Endometrial microvascular endothelial cells (primary cell): ENCODE results near the gene ANKLE2. TPM values are rescaled to one million over a fixed set of nuclear protein-coding genes. Genes with fewer than 3 reads are reported as not detected.
"Not testable (repeated sequence)": the region's sequence is repeated elsewhere in the genome, so short reads cannot be mapped to it uniquely, and the experiment has no call there.

Experiments used
- in situ Hi-C: cut with HindIII; loops from 2 replicates; pipeline ENCODE4 v1.10.0; 2017; ENCODE audit warnings: low sequenced_read_pairs, low pct_unique_long_range_greater_than_20kb; ENCODE audit errors: inconsistent ontology term
- total RNA-seq: library from RNA; depleted of rRNA; stranded (reverse); fragments of >200 nt; gene quantifications from one replicate; pipeline ENCODE4 v1.2.3, GENCODE V29; 2015; ENCODE audit errors: inconsistent ontology term

ANKLE2 gene
- total RNA-seq, 1 donor from 2014 or later, result 70.0 TPM

- in situ Hi-C loops, result no loop called here
Observed at GRCh38 chr12:132754160-132754932, 7.3 kb downstream of the ANKLE2 start.

GRCh38 chr12:132753670-132754069 lies 8.0 kb downstream of the ANKLE2 start:
- in situ Hi-C loops, result not testable (repeated sequence)

- in situ Hi-C loops, result no loop called here
Observed at GRCh38 chr12:132748319-132748718, 13.3 kb downstream of the ANKLE2 start.

- in situ Hi-C loops, result no loop called here
Observed at GRCh38 chr12:132747896-132748295, 13.7 kb downstream of the ANKLE2 start.

GRCh38 chr12:132747395-132747794 lies 14.2 kb downstream of the ANKLE2 start:
- in situ Hi-C loops, result no loop called here

GRCh38 chr12:132746613-132747012 lies 15.0 kb downstream of the ANKLE2 start:
- in situ Hi-C loops, result no loop called here

- in situ Hi-C loops, result no loop called here
Observed at GRCh38 chr12:132743831-132744230, 17.8 kb downstream of the ANKLE2 start.

GRCh38 chr12:132741620-132742019 lies 20.0 kb downstream of the ANKLE2 start:
- in situ Hi-C loops, result no loop called here

GRCh38 chr12:132740652-132741051 lies 21.0 kb downstream of the ANKLE2 start:
- in situ Hi-C loops, result no loop called here

- in situ Hi-C loops, result no loop called here
Observed at GRCh38 chr12:132740313-132740646, 21.4 kb downstream of the ANKLE2 start.

GRCh38 chr12:132739600-132740312 lies 21.9 kb downstream of the ANKLE2 start:
- in situ Hi-C loops, result no loop called here

- in situ Hi-C loops, result no loop called here
Observed at GRCh38 chr12:132736913-132737312, 24.7 kb downstream of the ANKLE2 start.

- in situ Hi-C loops, result no loop called here
Observed at GRCh38 chr12:132736378-132736777, 25.3 kb downstream of the ANKLE2 start.

- in situ Hi-C loops, result no loop called here
Observed at GRCh38 chr12:132735496-132735895, 26.1 kb downstream of the ANKLE2 start.

- in situ Hi-C loops, result no loop called here
Observed at GRCh38 chr12:132734206-132734605, 27.4 kb downstream of the ANKLE2 start.

- in situ Hi-C loops, result no loop called here
Observed at GRCh38 chr12:132731574-132731973, 30.1 kb downstream of the ANKLE2 start.

GRCh38 chr12:132730353-132730752 lies 31.3 kb downstream of the ANKLE2 start:
- in situ Hi-C loops, result no loop called here

GRCh38 chr12:132729541-132730320 lies 31.9 kb downstream of the ANKLE2 start:
- in situ Hi-C loops, result no loop called here

- in situ Hi-C loops, result no loop called here
Observed at GRCh38 chr12:132728502-132728901, 33.1 kb downstream of the ANKLE2 start.
